Fibroblast of upper back skin (primary cell): ENCODE results near the gene DOCK10.
A peak's percentile ranks its signal among the peaks of the same experiment; 100 is the strongest.

Experiments used
- DNase-seq: peaks from one replicate; pipeline ENCODE4 v3.0.0-alpha.2; 2013

DOCK10 gene

DNA sequence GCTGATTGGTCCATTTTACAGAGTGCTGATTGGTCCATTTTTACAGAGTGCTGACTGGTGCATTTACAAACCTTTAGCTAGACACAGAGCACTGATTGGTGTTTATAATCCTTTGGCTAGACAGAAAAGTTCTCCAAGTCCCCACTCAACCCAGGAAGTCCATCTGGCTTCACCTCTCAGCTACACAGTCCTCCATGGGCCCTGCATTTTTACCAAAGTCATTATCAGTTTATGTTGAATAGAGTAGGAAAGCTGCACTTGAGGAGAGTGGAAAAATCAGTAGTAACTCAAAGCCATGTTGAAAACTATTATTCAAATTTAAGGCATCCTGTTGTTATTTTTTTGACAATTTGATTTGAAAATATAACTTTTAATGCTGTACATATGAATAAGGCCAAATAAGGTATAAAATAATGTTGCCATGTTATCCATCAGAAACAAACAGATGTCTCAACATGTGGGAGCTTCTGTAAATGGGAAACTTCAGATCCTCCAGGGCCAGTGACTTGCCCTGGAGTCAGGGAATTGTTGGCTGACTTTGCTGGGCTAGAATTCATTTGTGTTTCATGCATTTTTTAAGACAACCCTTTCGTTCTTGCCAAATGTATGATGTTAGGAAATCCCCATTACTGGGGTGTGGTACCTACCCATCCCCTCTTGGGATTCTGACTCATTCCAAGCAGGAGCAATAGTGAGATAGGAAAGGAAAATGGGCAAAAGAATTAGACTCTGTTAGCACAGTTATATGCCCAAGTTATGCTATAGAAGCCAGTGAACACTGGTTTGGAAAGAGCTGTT is 288.3 kb downstream of the DOCK10 start:
- peak; percentile 86 for DNase-seq

DNA sequence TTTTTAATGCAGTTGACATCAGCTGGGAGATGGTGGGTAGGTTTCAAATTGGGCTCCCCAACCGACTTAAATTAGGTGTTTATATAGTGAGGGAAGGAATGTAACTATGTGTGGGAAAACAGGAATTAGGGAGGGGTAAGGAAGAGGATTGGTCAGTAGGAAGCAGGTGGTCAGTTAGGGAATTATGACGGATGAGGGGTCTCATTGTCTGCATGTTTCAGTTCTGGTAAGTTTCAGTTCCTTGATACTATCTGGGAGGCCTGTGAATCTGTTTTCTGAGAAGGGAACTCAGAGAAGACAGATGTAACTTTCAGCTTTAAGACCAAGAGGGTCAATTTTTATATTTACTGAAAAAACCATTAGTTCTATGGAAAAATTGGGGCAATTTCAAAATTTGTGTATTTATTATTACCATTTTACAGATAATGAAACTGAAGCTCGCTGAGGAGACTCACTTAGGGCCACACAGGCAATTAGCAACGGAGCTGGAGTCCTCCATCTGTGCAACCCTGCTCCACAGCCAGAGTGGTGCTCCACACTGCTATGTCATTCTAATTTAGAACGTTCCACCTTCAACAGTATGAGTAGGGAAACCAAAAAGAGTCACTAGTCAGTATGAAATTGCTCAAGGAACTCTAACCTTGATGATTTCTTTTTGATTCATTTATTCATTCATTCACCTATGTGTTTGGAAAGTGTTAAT is 290.1 kb downstream of the DOCK10 start:
- no peak for DNase-seq

DNA sequence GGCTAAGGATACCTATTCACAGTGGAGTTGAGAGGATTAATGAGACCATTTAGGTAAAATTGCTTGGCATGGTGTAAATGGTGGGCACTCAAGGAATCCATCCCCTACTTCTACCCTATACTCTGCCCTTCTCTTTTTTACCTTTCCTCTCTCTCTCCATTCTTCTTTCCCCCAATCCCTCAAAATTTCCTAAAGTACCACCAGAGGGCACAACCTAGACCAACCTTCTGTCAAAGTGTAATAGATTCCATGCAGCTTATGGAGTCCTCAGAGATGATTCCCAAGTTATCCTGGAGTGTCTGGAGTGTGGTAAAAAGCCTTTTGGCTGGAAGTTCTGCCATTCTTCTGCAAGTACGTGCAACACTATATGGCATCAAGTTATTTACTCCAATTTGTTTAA is 293.1 kb downstream of the DOCK10 start:
- DNase-seq = no peak

DNA sequence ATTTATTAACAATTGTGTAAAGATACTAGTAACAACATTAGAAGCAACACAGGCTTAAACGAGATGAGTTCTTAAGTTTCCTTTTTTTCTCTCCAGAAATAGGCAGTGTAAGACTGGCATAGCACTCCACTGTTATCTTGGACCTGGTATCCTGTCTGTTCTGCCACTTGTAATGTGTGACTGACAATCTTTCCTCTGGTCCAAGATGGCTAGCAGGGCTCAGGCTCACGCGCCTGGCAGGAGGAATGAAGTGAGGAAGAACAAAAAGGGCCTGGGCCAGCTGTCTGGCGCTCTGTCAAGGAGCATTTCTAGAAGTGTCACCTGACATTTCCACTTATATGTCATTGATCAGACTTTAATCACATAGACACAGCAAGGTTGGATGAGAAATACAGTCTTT is 294.5 kb downstream of the DOCK10 start:
- no peak for DNase-seq

DNA sequence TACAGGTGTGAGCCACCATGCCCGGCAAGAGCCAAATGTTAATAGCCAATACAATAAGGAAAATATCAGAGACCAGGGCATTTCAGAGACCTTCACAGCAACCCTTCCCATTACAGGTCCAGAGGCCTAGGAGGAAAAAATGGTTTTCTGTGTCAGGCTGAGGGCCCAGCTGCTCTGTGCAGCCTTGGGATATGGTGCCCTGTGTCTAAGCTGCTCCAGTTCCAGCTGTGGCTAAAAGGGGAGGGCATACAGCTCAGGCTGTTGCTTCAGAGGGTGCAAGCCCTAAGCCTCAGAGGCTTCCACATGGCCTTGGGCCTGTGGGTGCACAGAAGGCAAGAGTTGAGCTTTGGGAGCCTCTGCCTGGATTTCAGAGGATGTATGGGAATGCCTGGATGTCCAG is 306.0 kb downstream of the DOCK10 start:
- DNase-seq = no peak

DNA sequence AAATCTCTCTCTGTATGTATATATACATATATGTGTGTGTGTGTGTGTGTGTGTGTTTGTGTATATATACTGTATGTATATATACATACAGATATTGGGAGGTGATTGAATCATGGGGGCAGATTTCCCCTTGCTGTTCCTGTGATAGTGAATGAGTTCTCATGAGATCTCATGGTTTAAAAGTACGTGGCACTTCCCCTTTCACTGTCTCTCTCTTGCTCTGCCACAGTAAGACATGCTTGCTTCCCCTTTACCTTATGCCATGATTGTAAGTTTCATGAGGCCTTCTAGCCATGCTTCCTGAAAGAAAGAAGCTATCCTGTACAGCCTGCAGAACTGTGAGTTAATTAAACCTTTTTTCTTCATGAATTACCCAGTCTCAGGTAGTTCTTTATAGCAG is 307.3 kb downstream of the DOCK10 start:
- DNase-seq = no peak

DNA sequence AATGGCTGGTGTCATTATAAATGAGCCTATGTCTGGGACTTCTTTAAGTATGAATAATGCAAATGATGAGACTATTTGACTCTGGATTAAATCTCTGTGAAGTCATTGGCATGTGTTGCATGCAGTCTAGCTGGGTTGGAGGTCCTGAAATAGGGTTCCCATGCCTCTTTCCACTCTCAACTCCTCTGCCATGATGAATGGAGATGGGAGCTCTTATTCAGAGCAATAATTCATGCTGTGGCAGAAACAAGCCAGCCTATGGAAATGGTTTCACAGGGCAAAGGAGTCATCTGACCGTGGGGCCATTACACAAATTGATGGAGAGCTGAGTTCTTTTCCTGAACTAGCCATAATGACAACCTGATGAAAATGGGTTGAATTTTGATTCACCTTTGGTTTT is 310.6 kb downstream of the DOCK10 start:
- DNase-seq = peak; percentile 21

DNA sequence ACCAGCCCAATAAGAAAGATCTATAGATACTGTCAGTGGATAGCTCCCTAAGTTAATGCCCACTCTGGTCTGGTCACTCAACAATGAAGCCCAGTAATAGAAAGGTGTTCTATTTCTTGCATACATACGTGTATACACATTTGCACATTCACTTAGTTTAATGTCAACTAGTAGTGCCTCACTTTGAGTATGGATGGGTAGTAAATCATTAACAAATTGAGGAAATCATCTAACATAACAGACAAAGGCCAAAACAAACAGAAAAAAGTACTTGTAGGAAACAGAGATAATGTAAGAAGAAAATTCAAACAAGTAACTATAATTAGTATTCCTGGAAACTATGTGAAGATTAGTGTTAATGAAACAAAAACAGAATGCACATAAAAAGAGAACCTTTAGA is 312.8 kb downstream of the DOCK10 start:
- DNase-seq = no peak

DNA sequence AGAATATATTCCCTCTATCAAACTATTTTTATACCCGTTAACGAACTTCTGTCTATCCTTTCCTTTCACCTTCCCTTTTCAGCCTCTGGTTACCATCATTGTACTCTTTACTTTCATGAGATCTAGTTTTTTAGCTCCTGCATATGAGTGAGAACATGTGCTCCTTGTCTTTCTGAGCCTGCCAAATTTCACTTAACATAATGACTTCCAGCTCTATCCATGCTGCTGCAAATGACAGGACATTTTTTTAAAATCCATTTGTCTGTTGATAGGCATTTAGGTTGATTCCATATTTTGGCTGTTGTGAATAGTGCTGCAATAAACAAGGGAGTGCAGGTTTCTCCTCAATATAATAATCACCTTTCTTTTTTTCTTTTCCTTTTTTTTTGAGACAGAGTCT is 317.9 kb downstream of the DOCK10 start:
- peak; percentile 17 for DNase-seq

DNA sequence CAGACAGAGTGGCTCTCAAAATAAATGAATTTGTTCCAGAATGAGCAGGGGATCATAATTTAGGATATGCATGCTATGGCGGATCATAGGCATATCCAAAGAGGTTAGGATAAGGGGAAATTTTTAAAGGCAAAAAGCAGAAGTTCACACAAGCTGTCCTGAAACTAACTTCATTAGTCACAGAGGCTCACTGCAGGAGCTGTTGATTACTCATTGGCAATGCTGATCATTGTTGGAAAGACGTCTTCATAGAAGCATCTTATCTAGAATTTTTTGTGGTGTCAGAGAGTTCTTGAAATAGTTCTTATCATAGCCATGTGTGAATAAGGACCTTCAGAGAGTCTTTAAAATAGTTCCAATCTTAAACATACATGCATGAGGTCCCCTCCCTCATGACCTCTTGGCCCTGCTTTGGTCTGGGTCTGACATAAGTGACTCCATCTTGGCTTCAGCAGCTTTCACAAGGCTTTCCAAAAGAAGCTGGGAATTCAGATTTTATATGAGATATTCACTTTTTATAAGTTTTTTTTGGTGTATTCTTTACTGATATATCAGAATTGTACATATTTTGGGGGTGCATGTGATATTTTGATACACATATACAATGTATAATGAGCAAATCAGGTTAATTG is 318.6 kb downstream of the DOCK10 start:
- peak; percentile 78 for DNase-seq

DNA sequence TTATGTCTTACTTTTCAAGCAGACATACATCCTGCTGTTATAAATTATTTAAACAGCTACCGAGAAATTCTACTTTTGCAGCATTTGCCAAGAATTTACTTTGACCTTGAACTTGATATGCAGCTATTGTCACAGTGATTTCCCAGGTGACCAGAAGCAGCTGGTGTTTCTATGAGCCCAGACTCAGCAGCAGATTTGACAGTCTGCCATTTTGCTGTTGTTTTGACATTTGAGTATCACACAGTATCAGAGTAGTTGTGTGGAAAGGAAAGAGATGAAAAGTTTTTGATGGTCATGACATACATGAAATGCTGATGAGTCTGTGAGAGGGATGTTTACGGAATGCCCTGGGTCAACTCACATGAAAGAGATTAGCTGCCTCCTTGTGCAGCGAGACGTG is 319.5 kb downstream of the DOCK10 start:
- DNase-seq = peak; percentile 17

DNA sequence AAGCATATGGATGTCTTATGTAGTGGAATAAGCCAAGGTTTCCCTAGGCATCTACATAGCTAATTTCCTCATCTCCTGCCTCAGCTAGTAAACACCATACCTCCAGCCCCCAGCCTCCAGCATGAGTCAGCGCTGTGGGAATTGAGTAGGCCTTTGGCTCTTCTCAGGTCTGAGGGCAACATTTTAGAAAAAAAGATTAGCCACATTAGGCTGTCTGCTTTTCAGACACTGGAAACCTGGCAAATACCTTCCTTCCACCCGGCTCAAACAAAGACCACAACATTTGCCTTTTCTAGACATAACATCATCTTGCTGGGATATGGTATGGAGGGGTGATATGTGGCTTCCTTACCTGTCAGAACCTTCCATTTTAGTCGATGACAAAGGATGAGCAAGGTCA is 320.0 kb downstream of the DOCK10 start:
- DNase-seq = peak; percentile 87

DNA sequence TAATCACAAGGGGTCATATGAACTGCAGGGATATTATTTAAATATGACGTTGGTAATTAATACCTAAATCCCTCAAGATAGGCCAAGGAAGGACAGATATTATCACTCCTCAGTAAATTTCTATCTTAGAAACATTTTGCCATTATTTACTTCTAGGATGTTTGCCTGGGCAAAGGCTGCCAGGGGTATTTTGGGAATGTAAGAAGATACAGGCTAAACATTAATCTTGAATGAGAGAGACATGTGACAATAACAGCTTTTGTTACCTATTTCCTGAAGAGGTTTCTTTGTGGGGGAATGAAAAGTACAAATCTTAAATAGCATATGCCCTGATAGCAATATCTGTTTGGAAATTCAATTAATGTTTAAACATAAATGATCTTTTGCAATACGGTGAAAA is 325.3 kb downstream of the DOCK10 start:
- DNase-seq = no peak

DNA sequence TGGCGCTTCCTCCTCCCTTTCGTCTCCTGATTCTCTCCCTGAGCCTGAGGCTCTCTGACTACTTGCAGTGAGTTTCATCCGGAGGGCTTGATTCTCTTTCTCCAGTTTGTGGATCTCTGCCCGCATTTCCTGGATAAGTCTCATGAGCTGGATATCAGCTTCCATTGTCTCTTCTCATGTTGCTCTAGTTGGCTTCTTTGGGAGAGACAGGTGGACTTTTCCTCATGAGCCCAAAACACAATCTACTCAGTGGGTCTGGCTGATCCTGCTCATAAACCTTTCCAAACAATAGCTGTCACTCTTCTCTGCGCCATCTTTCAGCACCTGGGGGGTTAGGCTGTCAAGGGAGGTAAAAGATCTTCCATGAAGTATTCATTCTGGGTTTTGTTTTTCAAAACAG is 326.1 kb downstream of the DOCK10 start, which contains the start of gene CCDC195:
CCDC195 (minus strand) TSS at position 165 of the 400 bp plus-strand sequence; CDS start at position 165, 0 bp downstream.
- no peak for DNase-seq
